ENCODE measurements around the gene SLC39A7.
A peak's percentile ranks its signal among the peaks of the same experiment; 100 is the strongest.

SLC39A7 gene

DNA sequence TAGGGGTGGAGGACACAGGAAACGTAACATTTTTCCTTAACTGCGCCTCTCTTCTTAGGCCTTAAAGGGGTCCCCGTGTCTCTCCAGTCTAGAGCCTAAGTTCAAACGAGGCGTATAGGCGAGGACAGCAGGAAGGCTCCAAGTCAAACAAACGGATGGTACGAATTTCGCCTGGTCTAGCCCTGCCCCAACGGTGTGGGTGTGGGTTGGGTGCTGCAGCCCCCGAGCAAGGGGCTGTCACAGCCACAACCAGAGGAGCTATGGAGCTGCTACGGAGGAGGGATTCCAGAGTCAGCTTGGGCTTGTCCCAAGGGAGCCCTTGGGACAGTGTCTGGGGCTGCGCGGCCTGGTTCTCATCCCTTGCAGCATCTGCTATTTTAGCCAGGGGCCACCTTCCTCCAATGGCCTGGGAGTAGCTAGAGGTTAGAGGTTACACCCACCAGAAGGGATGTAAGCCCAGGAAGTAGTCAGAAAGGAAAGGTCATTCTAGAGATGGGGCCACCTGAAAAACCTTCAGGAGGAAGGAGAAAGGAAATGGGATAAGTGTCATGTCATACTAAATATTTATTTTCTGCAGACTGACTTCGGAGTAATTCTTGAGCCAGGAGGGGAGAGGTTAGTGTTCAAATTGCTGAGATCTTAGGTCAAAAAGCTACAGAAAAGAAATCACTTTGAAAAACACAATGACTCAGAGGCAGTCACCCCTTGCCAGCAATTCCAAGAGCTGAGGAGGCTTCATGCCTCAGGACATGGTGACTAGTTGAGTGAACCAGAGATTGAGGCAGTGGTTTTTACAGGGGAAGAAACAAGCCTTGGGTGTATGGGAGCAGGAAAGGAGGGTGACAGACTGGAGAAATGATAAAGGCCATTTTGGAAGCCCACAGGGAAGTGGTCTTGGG is 49.3 kb downstream of the SLC39A7 start:
- TF ChIP-seq, protein P1, sequence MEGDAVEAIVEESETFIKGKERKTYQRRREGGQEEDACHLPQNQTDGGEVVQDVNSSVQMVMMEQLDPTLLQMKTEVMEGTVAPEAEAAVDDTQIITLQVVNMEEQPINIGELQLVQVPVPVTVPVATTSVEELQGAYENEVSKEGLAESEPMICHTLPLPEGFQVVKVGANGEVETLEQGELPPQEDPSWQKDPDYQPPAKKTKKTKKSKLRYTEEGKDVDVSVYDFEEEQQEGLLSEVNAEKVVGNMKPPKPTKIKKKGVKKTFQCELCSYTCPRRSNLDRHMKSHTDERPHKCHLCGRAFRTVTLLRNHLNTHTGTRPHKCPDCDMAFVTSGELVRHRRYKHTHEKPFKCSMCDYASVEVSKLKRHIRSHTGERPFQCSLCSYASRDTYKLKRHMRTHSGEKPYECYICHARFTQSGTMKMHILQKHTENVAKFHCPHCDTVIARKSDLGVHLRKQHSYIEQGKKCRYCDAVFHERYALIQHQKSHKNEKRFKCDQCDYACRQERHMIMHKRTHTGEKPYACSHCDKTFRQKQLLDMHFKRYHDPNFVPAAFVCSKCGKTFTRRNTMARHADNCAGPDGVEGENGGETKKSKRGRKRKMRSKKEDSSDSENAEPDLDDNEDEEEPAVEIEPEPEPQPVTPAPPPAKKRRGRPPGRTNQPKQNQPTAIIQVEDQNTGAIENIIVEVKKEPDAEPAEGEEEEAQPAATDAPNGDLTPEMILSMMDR (IDR thresholded peaks at IDR 0.05; ENCODE audit: insufficient read depth, low read depth, low read length, missing control alignments), result no peak
- peak; percentile 94 for DNase-seq (ENCODE audit: low read depth)
- H3K4me3 ChIP-seq (ENCODE audit: low read length), result peak overlapping the region; percentile 77

GRCh38 chr6:33250731-33251130 is 50.1 kb downstream of the SLC39A7 start:
- TF ChIP-seq, protein P1 (IDR thresholded peaks at IDR 0.05; ENCODE audit: insufficient read depth, low read depth, low read length, missing control alignments), result no peak
- no peak for DNase-seq (ENCODE audit: low read depth)
- no peak overlapping the region for H3K4me3 ChIP-seq (ENCODE audit: low read length)

DNA sequence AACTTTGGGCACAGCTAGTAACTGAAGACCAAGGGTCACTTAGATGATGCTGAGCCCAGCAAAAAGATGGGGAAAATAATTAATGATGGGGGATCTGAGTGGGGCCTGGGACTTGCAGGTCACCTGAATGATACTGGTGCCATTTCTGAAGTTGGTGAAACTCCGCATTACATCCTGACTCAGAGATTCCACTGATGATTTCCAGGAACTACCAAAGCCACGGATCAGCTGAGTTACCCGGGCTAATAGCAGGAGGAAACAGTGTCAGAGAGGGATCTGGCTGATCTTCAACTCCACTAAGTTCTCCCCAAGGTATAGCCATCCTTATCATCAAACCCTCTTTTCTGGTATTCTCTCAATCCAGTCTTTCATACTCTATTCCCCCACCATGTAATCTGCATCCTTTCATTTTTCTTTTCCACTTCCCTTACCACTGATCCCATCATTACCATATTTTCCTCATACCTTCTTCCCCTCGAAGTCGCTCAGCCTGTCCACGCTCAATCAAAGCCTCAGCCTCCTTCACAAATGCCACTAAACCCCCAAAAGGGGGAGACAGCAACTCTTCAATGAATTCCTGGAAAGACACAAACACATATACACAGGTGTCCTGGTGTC is 50.8 kb downstream of the SLC39A7 start:
- no peak for DNase-seq (ENCODE audit: low read depth)
- H3K4me3 ChIP-seq (ENCODE audit: low read length), result no peak overlapping the region
- TF ChIP-seq, protein P1 (IDR thresholded peaks at IDR 0.05; ENCODE audit: insufficient read depth, low read depth, low read length, missing control alignments), result no peak

DNA sequence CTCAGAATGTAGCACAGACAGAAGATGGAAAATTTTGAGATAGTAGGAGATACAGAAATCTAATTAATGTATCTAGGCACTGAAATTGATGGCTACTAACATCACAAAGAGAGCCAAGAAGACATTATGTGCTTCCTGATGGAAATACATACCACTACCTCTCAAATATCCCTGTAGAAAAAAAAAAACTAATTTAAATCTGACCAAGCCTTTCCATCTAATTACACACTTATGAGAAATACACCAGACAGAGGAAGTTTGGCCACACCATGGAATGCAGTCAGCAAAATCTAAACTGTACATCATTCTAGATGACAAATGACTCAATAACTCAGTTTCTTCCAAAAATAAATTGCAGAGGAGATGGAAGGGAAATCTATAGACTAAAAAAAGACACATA is 52.1 kb downstream of the SLC39A7 start:
- TF ChIP-seq, protein P1 (IDR thresholded peaks at IDR 0.05; ENCODE audit: insufficient read depth, low read depth, low read length, missing control alignments), result no peak
- no peak for DNase-seq (ENCODE audit: low read depth)
- H3K4me3 ChIP-seq (ENCODE audit: low read length), result no peak overlapping the region

Data from epithelial cell of esophagus (primary cell).